Panc1 (cell line): Measurements from ENCODE around the gene SLC24A4. TPM values are rescaled to one million over a fixed set of nuclear protein-coding genes. Genes with fewer than 3 reads are reported as not detected.

Source experiments
- ATAC-seq: fragments of 200-7000 bp; cut with Tn5 transposase; 2 replicates; pipeline ENCODE4 v1.9.1; 2020; ENCODE audit warnings: mild to moderate bottlenecking, moderate library complexity
- BruUV-seq: library from RNA; stranded (reverse); fragments of 400-500 nt; replicated peaks from 2 replicates; lab custom pipeline; 2021; lab: Mats Ljungman, UMichigan
- CTCF ChIA-PET: fragments of 300-600 bp; sonication (Branson Sonifier 250); formaldehyde crosslinking; loops from one replicate; lab custom pipeline; 2022; ENCODE audit warnings: antibody characterized with exemption; lab: Charles Lee
- POLR2A ChIA-PET: fragments of 300-600 bp; sonication (Branson Sonifier 250); formaldehyde crosslinking; loops from one replicate; lab custom pipeline; 2022; ENCODE audit warnings: antibody characterized with exemption; lab: Charles Lee
- DNase-seq: peaks from one replicate; pipeline ENCODE4 v3.0.0-alpha.2; 2010; ENCODE audit warnings: low read depth, low spot score
- H3K27ac ChIP-seq: 2 replicates; pipeline ENCODE4 v1.5.1; 2011; ENCODE audit warnings: mild to moderate bottlenecking, low read length, inconsistent platforms
- H3K27me3 ChIP-seq: fragments of 200-500 bp; sonication (Bioruptor generic); 2 replicates; pipeline ENCODE4 v1.6.0; 2014; ENCODE audit warnings: low read length, inconsistent platforms; ENCODE audit not compliant: control insufficient read depth, insufficient read depth
- H3K36me3 ChIP-seq: fragments of 200-500 bp; sonication (Bioruptor generic); 2 replicates; pipeline ENCODE4 v1.5.1; 2014; ENCODE audit warnings: inconsistent platforms, mild to moderate bottlenecking, low read length, moderate library complexity; ENCODE audit not compliant: control insufficient read depth, insufficient read depth
- H3K4me1 ChIP-seq: 2 replicates; pipeline ENCODE4 v1.5.1; 2011; ENCODE audit warnings: inconsistent platforms, mild to moderate bottlenecking, low read length, moderate library complexity; ENCODE audit not compliant: control insufficient read depth, insufficient read depth
- H3K4me3 ChIP-seq, 2 experiments: 2 replicates each; pipeline ENCODE4 v1.5.1; 2011 to 2012; ENCODE audit warnings: low read depth in 2 of 2, low read length in 2 of 2, mild to moderate bottlenecking in 2 of 2, inconsistent platforms in 1 of 2, moderate library complexity in 1 of 2
- H3K9me3 ChIP-seq: fragments of 200-500 bp; sonication (Bioruptor generic); 2 replicates; pipeline ENCODE4 v1.5.1; 2014; ENCODE audit warnings: low read depth, mild to moderate bottlenecking, inconsistent platforms, low read length, moderate library complexity; ENCODE audit not compliant: control insufficient read depth, insufficient read depth
- CTCF ChIP-seq: fragments of 450-650 bp; IDR thresholded peaks from 2 replicates; pipeline ENCODE4 v1.5.1; 2017; ENCODE audit warnings: mild to moderate bottlenecking
- POLR2AphosphoS5 ChIP-seq: IDR thresholded peaks from 2 replicates; pipeline ENCODE4 v1.6.1; 2012; ENCODE audit warnings: mild to moderate bottlenecking, low read depth, low read length, moderate library complexity
- REST ChIP-seq, 2 experiments: IDR thresholded peaks; 2 replicates each; pipeline ENCODE4 v1.6.1; 2011 to 2012; ENCODE audit warnings: low read depth in 2 of 2, control low read depth in 1 of 2, low read length in 1 of 2, mild to moderate bottlenecking in 1 of 2, moderate library complexity in 1 of 2; ENCODE audit not compliant: insufficient read depth in 1 of 2
- SIN3A ChIP-seq: IDR thresholded peaks from 2 replicates; pipeline ENCODE4 v1.6.1; 2012; ENCODE audit warnings: low read depth, mild to moderate bottlenecking, low read length, moderate library complexity, borderline replicate concordance; ENCODE audit not compliant: insufficient read depth
- TCF7L2 ChIP-seq: IDR thresholded peaks from 2 replicates; pipeline ENCODE4 v1.6.1; 2011; ENCODE audit warnings: mild to moderate bottlenecking, low read depth, low read length, inconsistent platforms
- in situ Hi-C: cut with HindIII; loops from 2 replicates; pipeline ENCODE4 v1.10.0; 2016; ENCODE audit warnings: low sequenced_read_pairs, low pct_unique_long_range_greater_than_20kb
- intact Hi-C: fragments of 100-400 bp; cut with micrococcal nuclease; formaldehyde crosslinking; loops from one replicate; pipeline ENCODE4 v1.10.0; 2022; ENCODE audit not compliant: unreplicated experiment
- total RNA-seq: library from RNA; stranded (reverse); gene quantifications from one replicate; pipeline ENCODE4 v1.2.1, GENCODE V29; 2021; ENCODE audit not compliant: unreplicated experiment

The SLC24A4 gene
- total RNA-seq, 1 experiment from 2014 or later = not detected

- no peak for TF ChIP-seq CTCF
- no peak for TF ChIP-seq TCF7L2
- in situ Hi-C loops = no loop called here
- Histone ChIP-seq H3K4me1 (no peaks in the 10 kb centered on the region), H3K27ac (no peak overlapping the region), H3K4me3 (no peak overlapping the region), H3K27me3 (no peaks in the 10 kb centered on the region), H3K9me3 (no peaks in the 10 kb centered on the region), H3K36me3 (no peaks in the 10 kb centered on the region)
- ChIA-PET POLR2A (interaction anchor here (0.6 kb wide), 1 partner anchor 33 kb away, joined by 3 read pairs; no protein-coding TSS in a partner anchor), CTCF (no interaction called here)
- intact Hi-C loops = no loop called here
- DNase-seq = no peak
- no TSS peak for BruUV-seq
- no peak for ATAC-seq
Observed at GRCh38 chr14:92460916-92461579, 138.1 kb downstream of the SLC24A4 start.

- Histone ChIP-seq H3K4me1 (no peaks in the 10 kb centered on the region), H3K9me3 (no peaks in the 10 kb centered on the region), H3K27ac (no peak overlapping the region), H3K27me3 (no peaks in the 10 kb centered on the region), H3K4me3 (no peak overlapping the region), H3K36me3 (no peaks in the 10 kb centered on the region)
- no peak for DNase-seq
- no peak for ATAC-seq
- intact Hi-C loops (no loop called here), in situ Hi-C loops (no loop called here)
- POLR2A ChIA-PET = no interaction called here
- BruUV-seq = no TSS peak
- TF ChIP-seq TCF7L2 (no peak), REST (IDR thresholded peaks at IDR 0.05; ENCODE audit: insufficient read depth in 1 of 2, low read depth in 2 of 2, low read length in 1 of 2) (no peak), SIN3A (no peak)
- CTCF ChIA-PET = no interaction called here
Observed at GRCh38 chr14:92461891-92462290, 138.9 kb downstream of the SLC24A4 start.

- intact Hi-C loops (no loop called here), in situ Hi-C loops (no loop called here)
- Histone ChIP-seq H3K4me3 (no peak overlapping the region), H3K9me3 (no peaks in the 10 kb centered on the region), H3K36me3 (no peaks in the 10 kb centered on the region), H3K27me3 (no peaks in the 10 kb centered on the region), H3K27ac (no peak overlapping the region), H3K4me1 (no peaks in the 10 kb centered on the region)
- no peak for DNase-seq
- ChIA-PET CTCF (no interaction called here), POLR2A (no interaction called here)
- ATAC-seq = no peak
- TF ChIP-seq TCF7L2 (no peak), CTCF (no peak), REST (IDR thresholded peaks at IDR 0.05; ENCODE audit: insufficient read depth in 1 of 2, low read depth in 2 of 2, low read length in 1 of 2) (no peak), POLR2AphosphoS5 (no peak)
- no TSS peak for BruUV-seq
Observed at GRCh38 chr14:92462568-92462967, 139.6 kb downstream of the SLC24A4 start.
